GM19455 (cell line): ENCODE results near the gene HNRNPA0.
A peak's percentile ranks its signal among the peaks of the same experiment; 100 is the strongest.
"Not testable (repeated sequence)": the region's sequence is repeated elsewhere in the genome, so short reads cannot be mapped to it uniquely, and the experiment has no call there.

Experiments used
- ATAC-seq: cut with Tn5 transposase; IDR thresholded peaks from one replicate; pipeline ENCODE4 v1.9.1; 2021; ENCODE audit not compliant: unreplicated experiment

The HNRNPA0 gene

DNA sequence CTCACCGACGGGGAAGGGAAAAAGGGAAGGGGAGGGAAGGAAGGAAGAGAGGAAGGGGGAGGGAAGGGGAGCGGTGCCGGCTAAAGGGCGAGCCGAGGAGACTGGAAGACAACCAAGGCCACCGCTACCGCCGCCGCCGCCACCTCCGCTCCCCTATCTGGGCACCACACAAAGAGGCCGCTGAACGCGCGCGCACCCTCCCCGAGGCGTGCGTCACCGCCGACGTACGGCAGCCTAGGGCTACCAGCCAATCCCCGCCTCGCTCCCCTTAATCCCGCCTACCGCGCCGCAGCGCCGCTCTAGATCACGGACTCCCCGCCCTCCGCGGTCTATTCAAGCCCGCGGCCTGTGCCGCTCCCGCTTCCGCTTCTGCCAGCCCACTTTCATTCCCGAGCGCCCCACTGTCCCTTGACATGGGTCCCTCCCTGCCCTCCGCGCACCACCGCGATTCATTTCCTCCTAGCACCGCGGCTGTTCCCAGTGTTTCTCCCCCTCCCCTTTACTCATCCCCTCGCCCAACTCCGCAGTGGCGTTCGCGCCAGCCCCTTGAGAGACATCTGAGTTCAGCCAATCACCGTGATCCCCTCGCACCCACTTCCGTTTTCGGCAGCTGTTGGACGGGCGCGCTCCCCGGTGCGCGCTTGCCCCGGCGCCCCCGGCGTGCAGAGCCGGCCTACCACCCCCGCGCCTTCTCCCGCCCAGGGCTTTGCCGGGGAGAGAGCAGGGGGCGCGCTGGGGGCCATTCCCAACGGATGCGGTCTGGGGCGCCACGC lies at the start of gene HNRNPA0:
HNRNPA0 (minus strand) TSS at position 176 of the 773 bp plus-strand sequence. CDS start 297 bp downstream, outside the sequence.
- peak; percentile 77 for ATAC-seq

DNA sequence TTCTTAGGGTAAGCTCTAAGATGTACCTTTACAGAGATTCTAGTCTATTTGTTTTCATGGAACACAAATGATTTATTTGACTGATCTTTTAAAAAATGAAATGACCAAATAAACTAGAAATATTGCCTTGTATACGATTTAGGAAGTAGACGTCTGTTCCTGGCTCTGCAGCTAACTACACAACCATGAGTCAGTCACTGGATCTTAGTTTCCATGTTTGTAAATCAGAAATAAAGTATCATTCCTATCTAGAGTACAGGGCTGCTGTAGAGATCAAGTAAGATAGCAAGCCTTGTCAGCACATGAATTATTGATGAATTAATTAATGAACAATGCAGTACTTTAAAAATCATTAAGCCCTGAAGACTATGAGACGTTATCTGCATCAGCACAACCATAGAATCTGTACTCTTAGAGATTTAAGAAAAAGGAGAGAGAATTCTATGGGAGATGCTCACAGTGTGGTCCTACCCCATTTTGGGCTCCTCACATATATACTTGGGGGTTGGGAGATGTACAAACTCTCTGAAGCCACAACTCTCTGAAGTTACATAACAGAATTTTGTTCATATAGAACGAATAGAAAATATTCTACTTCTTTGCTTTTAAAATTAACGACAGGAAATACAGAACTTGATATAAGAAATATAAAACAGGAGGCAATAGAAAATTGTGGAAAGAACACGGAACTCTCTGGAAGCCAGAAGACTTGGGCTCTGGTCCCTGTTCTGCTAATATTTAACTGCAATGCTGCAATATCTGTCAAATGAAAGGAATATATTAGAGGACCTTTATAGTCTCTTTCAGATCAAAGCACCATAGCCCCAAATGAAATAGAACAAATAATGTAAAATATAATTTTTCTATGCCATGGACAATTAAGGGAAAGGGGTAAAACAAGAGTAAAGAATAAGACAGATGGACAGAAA lies 48.4 kb upstream of the HNRNPA0 start:
- ATAC-seq: no peak

DNA sequence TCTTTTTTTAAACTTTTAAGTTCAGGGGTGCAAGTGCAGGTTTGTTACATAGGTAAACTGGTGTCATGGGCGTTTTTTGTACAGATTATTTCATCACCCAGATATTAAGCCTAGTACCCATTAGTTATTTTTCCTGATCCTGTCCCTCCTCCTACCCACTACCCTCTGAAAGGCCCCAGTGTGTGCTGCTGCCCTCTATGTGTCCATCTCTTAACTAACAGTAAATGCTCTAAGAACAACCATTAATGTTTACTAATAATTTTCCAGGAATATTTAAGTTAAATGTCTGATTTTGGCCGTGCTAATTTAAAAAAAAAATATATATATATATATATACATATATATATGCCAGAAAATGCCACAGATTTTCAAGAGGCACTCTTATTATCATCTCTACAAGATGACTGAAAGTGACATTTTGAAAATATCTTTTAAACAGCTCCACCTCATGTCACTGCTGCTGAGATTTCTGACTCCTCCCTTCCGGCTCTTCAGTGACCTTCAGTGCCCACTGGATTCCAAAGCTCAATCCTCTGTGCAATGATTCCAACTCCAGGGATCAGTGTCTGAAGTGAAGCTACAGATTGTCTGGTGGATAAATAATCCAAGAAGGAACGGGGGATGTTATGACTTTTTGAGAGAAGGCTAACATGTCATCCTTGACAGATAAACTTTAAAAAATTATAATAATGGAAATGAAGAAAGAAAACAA lies 46.7 kb upstream of the HNRNPA0 start:
- ATAC-seq: no peak

DNA sequence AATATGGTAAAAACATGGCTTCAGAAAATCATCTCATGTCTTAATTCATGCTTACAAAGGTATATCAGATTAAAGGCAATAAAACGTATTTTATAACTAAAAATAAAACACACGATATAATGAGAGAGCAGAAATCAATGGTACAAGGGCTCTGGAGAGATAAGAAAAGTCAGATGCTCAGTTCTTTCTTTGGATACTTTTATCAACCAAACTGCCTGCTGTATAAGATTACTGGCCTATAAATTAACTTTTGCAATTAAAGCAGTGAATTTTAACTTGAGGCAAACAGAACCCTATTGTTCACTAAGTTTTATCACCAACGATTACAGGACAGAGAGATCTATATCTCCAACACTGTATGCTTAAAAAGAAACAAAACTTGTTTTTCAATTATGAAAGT lies 42.1 kb upstream of the HNRNPA0 start:
- no peak for ATAC-seq

DNA sequence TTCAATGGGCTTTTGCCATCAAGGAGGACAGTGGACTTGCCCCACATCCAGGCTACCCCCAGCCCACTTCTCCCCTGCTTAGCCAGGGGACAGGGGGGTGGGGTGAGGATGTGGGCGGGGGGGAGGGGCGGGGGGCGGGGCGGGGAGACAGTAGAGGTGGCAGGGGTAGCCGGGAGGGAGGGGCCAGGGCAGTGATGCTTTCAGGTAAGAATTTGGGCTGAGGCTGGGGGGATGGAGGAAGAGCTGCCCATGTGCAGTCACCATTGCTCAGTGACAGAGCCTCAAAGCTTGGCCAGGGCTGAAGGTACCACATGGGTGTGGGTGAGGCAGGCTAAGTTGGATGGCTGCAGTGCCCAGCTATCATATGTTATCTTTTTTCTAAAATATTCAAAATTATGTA lies 40.7 kb upstream of the HNRNPA0 start:
- ATAC-seq: no peak

DNA sequence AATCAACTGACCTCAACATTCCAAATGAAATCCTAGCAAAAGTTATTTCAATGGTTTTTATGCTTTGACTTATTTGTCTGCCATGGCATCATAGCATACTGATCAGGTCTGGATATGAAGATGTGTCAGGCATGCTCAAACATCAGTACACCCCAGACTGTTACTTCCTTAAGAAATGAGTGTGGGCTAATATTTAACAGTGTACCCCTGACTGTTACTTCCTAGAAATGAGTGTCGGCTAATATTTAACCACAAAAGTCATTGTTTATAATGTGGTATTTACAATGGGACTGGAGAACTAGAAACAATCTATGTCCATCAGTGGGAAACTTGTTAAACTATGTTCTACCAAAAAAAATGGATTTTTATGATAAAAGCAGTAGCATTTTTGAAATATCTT lies 38.1 kb upstream of the HNRNPA0 start:
- no peak for ATAC-seq

DNA sequence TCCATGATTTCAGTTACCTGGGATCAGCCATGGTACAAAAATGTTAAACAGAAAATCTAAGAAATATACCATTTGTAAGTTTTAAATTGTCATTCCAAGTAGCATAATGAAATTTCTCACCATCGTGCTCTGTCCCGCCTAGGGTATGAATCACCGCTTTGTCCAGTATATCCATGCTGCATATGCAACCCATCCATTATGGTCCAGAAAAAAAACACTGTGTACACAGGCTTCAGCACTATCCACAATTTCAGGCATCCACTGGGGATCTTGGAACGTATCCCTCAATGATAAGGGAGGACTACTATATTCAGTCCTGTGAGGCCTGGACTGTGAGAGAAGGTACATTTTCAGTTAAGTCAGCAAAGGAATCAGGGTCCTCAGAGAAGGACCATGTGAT lies 37.6 kb upstream of the HNRNPA0 start:
- ATAC-seq: no peak

DNA sequence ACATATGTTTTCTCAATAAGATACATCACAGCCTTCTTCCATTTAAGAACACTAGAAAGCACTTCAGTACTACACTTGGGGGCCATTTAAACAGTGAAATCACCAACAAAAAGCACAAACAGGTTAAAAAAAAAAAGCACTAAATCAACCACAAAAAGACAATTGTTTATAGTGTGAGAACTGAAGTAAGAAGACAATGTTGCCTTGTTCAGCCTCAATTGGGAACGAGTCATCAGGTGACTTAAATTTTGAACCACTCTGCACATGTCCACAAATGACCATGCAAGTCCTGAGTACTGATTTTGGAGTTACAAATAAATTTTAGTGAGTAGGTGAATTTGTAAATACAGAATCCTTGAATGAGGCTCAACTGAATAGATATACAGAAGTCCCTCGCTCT lies 37.2 kb upstream of the HNRNPA0 start:
- ATAC-seq: no peak

DNA sequence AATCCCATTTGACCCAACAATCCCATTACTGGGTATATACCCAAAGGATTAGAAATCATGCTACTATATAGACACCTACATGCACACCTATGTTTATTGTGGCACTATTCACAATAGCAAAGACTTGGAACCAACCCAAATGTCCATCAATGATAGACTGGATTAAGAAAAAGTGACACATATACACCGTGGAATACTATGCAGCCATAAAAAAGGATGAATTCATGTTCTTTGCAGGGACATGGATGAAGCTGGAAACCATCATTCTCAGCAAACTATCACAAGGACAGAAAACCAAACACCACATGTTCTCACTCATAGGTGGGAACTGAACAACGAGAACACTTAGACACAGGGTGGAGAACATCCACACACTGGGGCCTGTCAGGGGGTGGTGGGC lies 34.4 kb upstream of the HNRNPA0 start:
- not testable (repeated sequence) for ATAC-seq

DNA sequence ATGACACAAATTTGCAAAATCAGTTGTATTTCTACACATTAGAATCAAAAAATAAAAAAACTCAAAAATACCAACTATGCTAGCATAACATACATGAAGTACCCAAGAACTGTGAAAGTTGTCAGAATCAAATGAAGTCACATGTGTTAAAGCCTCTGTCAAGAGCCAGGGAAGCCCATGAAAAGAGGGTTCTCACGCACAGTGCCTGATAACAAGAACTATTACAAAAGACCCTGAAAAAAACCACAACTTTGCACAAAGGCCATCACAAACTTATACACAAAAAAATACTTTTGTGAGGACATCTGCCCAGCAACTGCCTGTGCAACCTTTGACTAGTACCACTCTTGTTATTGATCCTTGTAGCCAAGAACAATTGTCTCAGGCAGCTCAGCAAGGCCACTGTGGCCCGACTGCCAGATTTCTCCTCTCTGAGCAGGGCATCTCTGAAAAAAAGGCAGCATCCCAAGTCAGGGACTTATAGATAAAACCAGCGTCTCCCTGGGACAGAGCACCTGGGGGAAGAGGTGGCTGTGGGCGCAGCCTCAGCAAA lies 28.9 kb upstream of the HNRNPA0 start:
- no peak for ATAC-seq

DNA sequence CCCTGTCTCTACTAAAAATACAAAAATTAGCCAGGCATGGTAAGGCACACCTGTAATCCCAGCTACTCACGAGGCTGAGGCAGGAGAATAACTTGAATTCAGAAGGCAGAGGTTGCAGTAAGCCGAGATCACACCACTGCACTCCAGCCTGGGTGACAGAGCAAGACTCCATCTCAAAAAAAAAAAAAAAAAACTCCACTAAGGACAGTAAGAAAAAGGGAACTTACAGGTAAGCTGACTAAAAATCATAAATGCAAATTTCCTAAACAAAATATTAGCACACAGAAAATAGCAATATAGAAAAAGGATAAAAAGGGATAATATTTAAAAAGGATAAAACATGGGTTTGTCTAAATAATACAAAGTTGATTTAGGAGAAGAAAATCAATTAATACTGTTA lies 27.9 kb upstream of the HNRNPA0 start:
- no peak for ATAC-seq

DNA sequence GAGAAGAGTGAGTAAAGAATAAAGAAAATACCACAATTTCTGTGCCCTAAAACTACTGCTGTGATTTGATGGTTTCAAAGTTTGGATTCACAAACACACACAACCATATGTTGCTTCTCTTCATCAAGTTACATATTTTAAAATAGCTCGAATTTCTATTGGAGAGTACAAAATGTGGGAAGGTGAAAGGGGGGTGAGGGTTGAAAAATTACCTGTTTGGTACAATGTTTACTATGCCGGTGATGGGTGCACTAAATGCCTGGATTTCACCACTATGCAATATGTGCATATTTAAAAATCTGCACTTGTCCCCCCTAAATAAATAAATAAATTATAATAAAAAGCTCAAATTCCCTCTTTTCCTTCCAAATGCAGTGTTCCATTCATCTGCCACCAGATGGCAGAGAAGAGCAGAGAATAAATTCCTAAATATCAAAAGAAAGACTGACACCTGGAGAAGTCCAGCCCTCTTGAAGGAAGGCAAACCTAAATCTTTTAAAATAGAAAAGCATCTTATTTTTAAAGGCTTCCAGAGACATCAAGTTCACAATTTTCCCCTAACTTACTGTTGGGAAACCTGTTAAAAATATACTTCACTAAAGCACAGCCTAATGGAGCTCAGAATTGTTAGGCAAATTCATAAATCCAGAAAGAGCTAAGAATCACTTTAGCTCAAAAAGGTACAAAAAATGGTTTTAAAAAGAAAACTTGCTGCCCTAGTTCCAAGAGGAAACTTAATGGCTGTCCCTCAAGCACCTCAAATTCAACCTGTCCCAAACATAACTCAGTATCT lies 24.8 kb upstream of the HNRNPA0 start:
- ATAC-seq: no peak

DNA sequence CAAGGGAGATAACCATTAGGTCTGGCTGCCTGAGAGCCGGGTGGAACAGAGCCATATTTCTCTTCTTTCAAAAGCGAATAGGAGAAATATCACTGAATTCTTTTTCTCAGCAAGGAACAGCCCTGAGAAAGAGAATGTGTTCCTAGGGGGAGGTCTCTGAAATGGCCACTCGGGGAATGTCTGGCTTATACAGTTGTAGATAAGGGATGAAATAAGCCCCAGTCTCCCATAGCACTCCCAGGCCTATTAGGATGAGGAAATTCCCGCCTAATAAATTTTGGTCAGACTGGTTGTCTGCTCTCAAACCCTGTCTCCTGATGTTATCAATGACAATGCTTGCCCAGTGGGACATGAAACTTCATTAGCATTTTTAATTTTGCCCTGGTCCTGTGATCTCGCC lies 13.8 kb upstream of the HNRNPA0 start:
- ATAC-seq: not testable (repeated sequence)

DNA sequence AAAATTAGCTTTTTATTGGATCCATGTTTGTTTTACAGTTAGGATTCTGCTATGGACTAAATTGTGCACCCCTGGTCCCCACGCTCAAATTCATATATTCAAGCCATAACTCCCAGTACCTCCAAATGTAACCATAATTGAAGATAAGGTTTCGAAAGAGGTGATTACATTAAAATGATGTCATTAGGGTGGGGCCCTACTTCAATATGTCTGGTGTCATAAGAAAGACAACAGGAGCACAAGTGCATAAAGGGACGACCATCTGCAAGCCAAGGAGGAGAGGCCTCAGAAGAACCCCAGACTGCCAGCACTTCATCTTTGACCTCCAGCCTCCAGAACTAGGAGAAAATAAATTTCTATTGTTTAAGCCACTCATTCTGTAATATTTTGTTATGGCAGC lies 7.4 kb upstream of the HNRNPA0 start:
- ATAC-seq: no peak

DNA sequence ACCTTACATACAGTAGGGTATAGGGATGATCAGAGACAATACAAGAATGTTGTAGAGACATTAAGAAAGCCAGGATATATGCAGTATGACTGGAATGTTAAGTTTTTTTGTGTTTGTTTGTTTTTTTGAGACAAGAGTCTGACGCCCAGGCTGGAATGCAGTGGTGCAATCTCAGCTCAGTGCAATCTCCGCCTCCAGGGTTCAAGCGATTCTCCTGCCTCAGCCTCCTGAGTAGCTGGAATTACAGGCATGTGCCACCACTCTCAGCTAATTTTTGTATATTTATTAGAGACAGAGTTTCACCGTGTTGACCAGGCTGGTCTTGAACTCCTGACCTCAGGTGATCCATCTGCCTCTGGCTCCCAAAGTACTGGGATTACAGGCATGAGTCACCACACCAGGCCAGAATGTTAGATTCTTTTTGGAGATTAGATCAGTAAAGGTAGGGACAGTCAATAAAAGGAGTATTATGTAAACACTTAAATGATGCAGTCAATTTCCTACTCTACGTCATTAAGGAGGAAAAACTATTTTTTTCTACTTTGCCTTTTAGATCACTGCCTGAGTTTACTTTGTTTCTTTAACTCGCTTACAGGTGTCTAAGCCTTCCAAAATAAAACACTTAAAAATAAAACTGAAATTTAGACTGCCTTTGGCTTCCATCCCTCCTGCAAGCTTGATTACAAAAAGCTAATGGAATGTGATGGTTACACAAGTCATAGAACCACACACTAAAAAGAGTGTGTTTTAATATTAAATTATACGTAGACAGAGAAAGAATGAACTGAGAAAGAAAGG lies 6.8 kb upstream of the HNRNPA0 start:
- ATAC-seq: no peak

DNA sequence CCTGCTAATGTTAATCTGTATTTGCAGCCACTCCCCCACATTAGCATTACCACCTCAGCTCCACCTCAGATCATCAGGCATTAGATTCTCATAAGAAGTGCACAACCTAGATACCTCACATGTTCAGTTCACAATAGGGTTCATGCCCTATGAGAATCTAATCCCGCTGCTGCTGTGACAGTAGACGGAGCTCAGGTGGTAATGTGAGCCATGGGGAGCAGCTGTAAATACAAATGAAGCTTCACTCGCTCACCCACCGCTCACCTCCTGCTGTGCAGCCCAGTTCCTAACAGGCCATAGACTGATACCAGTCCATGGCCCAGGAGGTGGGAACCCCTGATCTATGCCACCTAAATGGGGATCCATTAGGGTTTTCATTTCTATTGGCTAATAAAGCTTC lies 6.1 kb upstream of the HNRNPA0 start:
- ATAC-seq: no peak

DNA sequence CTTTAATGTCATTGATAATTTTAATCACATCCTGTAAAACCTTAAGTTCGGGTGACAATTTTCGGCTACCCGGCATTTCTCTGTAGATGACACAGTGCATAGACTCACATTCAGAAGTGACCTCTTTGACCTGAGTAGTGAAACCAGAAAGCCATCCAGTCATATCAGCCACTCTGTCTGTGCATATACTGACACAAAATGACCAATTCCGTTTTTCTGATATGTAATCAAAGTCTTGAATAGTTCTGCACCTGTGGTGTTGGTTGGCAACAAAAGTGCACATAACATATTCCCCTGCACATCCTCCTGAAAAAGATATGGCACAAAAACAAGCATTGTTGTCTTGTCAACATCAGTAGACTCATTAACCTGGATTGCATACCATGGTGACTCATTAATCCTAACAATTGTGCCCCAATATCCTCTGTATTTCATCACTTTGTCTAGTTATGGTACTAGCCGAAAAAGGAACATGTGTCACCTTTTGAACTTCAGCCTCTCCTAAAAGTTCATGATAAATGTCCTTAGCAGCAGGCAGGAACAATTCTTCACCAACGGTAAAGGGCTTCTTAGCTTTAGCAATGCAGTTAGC lies 4.6 kb upstream of the HNRNPA0 start:
- peak; percentile 40 for ATAC-seq

DNA sequence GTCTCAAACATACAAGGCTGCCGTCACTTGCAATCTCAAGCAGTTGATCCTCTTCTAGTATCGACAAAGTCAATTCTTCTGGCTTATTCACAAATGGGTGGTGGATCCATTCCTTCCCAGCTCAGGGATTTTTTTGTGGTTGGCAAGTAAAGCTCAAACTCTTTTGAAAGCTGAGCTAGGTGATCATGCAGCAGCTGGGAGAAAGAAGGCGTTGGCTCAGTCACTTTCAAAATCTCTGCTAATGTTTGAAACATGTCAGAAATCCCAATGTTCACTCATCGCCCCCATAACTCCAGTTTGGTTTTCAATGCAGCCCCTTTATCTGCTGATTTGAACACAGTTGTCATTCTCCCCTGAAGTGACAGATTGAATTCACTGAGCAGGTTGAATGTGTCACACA lies 4.0 kb upstream of the HNRNPA0 start:
- ATAC-seq: no peak

DNA sequence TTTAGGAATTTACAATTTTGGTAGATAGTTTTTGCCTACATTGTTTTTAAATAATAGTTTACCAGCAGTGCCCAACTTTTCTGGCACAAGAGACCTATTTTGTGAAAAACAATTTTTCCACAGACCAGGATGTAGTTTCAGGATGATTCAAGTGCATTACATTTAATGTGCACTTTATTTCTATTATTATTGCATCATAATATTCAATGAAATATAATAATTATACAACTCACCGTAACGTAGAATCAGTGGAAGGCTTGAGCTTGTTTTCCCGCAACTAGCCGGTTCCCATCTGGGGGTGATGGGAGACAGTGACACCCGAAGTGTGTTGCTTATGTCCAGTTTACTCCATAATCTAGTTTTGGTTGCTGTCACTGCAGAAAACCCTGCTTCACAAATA lies 3.5 kb upstream of the HNRNPA0 start:
- no peak for ATAC-seq
